Pons (tissue), 1 donor: Measurements from ENCODE around the gene CEP250.
A peak's percentile ranks its signal among the peaks of the same experiment; 100 is the strongest.
"Not testable (repeated sequence)": the region's sequence is repeated elsewhere in the genome, so short reads cannot be mapped to it uniquely, and the experiment has no call there.

Experiments used
- DNase-seq: peaks from one replicate; pipeline ENCODE4 v3.0.0-alpha.2; 2016; ENCODE audit warnings: low spot score

CEP250 gene

GRCh38 chr20:35523298-35523888 is 68.0 kb downstream of the CEP250 start:
- no peak for DNase-seq

DNA sequence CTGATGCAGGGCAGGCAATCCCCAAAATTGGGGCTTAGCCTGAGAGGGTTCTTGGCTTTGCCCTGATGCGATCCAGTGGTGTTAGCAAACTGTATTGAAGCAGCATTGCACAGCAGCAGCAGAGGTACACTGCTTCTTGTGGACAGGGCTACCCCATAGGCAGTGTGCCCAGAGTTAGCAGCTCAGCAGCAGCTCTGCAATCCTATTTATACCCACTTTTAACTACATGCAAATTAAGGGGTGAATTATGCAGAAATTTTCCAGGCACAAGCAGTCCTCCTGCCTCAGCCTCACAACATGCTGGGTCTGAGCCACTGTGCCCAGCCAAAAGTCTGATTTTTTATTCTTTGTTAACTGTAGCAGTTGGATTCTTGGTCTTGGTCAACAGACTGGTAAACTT is 70.2 kb downstream of the CEP250 start:
- no peak for DNase-seq

GRCh38 chr20:35527122-35527769 is 71.8 kb downstream of the CEP250 start:
- no peak for DNase-seq

GRCh38 chr20:35529552-35529951 is 74.2 kb downstream of the CEP250 start, which contains the start of gene C20orf173:
TSS of gene C20orf173 (minus strand) at chr20:35529652. CDS start at chr20:35529373, 279 bp downstream.
- DNase-seq, result no peak

GRCh38 chr20:35539756-35540212 is 84.4 kb downstream of the CEP250 start:
- no peak for DNase-seq

DNA sequence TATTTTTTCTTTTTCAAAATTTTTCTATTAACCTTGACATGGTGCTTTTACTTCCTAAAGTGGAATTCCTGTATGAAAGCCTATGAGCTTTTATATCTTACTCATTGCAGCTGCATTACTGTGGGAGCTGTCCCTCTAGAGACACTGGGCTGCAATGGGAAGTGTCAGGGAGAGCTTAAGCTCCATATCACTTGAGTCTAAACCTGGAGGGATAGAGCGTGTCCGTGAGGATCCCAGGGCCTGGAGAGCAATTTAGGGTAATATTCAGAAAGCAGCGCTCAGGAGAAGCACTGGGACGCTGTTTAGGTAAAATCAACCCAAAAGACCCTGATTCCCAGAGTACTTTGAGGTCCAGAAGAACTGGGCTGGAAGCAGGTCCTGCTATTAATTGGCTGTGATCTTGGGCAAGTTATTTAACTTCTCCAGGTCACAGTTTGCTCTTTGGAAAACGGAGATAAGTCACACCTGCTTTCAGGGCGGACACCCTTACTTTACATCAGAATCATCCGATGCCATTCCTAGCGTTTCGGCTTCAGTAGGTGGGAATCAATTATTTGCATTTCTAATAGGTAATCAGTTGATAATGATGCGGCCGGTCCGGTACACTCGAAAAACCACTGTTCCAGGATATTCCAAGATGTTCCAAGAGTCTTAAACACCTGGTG is 85.9 kb downstream of the CEP250 start:
- DNase-seq, result no peak

DNA sequence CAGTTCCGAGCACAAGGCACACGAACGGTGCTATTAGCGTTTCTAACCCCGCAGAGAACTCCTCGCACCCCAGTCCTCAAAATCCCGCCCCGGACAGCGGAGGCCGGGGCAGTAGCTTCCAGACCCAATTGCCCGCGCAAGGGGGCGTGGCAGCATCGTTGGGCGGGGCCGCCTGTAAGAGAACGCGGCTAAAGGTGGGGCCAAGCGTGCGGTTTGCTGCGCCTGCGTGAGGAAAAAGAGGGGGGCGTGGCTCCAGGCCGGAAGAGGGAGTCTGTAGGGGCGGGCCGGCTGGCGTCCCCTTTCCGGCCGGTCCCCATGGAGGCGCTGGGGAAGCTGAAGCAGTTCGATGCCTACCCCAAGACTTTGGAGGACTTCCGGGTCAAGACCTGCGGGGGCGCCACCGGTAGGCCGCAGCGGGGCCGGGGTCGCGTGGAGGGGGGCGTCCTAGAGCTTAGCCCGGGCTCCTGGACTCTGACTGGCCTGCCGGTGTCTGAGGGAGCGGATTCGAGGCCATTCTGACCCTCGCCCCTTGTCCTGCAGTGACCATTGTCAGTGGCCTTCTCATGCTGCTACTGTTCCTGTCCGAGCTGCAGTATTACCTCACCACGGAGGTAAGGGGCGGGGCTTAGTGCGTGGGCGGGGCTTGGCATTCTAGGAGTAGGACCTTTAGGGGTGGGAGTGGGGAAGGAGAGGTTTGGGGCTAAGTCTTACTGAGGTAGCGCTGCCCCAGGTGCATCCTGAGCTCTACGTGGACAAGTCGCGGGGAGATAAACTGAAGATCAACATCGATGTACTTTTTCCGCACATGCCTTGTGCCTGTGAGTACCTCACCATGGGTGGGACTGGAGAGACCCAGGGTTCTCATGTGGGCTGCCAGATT is 86.6 kb downstream of the CEP250 start, which contains the start of gene ERGIC3:
Gene ERGIC3 (plus strand): TSS at position 296 of the 880 bp plus-strand sequence. CDS start 20 bp downstream, at position 316.
- DNase-seq, result peak; percentile 88

GRCh38 chr20:35542990-35543389 is 87.6 kb downstream of the CEP250 start:
- DNase-seq, result no peak

- DNase-seq, result no peak
These were observed 89.0 kb downstream of the CEP250 start for GRCh38 chr20:35544436-35544835.

GRCh38 chr20:35544941-35545340 is 89.5 kb downstream of the CEP250 start:
- DNase-seq, result not testable (repeated sequence)

- no peak for DNase-seq
These were observed 90.7 kb downstream of the CEP250 start for GRCh38 chr20:35546127-35546526.

GRCh38 chr20:35547329-35547728 is 91.9 kb downstream of the CEP250 start:
- no peak for DNase-seq

GRCh38 chr20:35551503-35551902 is 96.1 kb downstream of the CEP250 start:
- no peak for DNase-seq

DNA sequence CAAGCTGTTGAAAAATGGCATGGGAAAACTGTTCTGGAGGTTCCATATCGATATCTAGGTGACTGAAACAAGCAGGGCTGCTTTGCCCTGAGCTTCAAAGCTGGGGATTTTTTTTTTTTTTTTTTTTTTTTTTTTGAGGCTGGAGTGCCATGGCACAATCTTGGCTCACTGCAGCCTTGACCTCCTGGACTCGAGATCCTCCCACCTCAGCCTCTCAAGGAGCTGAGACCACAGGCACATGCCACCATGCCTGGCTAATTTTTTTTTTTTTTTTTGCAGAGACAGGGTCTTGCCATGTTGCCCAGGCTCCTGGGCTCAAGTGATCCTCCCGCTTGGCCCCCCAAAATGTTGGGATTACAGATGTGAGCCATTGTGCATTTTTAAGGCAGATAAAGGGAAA is 97.5 kb downstream of the CEP250 start:
- no peak for DNase-seq

DNA sequence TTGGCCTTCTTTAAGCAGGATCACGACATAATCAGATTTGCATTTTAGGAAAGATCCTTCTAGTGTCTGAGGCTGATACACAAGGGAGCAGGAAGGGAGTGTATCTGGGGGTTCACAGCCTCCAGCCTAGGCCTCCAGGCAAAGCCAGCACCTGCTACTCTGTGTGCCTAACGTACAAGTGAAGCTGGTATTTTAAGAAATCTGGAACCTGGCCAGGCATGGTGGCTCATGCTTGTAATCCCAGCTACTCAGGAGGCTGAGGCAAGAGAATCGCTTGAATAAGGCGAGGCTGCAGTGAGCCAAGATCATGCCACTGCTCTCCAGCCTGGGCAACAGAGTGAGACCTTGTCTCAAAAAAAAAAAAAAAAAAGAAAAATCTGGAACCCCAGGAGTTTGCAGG is 100.1 kb downstream of the CEP250 start:
- DNase-seq, result not testable (repeated sequence)

DNA sequence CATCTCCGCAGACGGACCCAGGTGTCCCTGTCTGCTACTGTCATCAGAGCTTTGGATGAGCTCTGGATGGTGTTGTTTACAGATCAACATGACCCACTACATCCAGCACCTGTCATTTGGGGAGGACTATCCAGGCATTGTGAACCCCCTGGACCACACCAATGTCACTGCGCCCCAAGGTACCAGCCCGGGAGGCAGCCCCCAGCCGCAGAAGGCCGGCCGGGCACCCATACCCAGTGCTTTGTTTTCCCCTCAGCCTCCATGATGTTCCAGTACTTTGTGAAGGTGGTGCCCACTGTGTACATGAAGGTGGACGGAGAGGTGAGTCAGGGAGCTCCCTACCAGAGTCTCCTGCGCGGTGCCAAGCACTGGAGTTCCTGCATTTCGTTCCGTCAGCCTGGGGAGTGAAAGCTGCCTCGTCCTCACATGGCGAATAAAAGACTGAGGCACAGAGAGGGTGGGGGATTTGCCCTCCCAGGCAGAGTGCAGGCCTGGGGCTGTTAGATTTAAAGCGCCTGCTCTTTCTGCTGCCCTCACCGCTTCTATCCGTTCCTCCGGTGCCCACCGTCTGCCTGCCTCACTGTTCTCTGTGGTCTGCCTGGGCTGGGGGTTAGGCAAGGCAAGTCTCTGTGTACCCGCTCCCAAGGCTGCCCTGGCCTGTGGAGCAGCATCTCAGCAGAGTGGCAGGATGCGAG is 100.7 kb downstream of the CEP250 start:
- no peak for DNase-seq

- DNase-seq, result no peak
These were observed 101.5 kb downstream of the CEP250 start for GRCh38 chr20:35556871-35557270.

GRCh38 chr20:35558451-35558850 is 103.1 kb downstream of the CEP250 start:
- DNase-seq, result no peak

- DNase-seq, result no peak
These were observed 103.8 kb downstream of the CEP250 start for GRCh38 chr20:35559042-35559693.

- DNase-seq, result no peak
These were observed 104.7 kb downstream of the CEP250 start for GRCh38 chr20:35560105-35560511.

- no peak for DNase-seq
These were observed 105.1 kb downstream of the CEP250 start for GRCh38 chr20:35560541-35560940.
